ENCODE data around the gene MOSMO. TPM values are rescaled to one million over a fixed set of nuclear protein-coding genes. Genes with fewer than 3 reads are reported as not detected.

The MOSMO gene
- total and polyA plus RNA-seq, 2 of the 13 experiments (the other 11 are each of a cell fraction or from before 2014, with no cell fraction given), result 26.7 to 32.6 TPM

DNA sequence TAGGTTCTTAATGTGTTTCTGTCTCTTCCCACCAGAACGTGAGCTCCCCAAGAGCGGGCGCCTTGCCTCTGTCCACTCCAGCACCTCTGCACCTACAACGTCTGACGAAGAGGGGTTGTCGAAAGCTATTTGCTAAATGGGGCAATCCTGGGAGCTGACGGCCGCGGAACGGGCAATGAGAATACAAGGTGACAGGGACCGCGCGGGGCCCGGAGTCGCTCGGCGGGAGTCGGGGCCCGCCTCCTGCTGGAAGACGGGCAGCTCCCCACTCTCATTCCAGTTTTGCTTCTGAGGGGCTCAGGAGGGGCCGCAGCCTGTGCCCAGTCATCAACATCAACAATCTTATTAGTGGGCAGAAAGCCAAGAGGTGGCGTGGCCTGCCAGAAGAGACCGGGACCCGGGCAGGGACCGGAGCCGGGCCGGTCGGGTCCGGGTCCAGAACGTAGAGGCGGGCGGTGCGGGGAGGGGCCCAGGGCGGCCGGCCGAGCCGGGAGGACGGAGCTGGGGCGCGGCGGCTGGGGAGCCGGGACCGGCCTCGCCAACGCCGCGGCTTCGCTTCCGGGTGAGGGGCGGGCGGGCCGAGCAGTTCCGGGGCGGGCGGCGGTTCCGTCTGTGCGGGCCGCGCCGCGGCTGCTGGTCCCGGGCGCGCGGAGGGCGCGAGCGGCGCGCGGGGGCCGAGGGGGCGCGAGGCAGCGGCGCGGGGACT lies at the start of gene MOSMO (continued):
- TF ChIP-seq, protein P1, sequence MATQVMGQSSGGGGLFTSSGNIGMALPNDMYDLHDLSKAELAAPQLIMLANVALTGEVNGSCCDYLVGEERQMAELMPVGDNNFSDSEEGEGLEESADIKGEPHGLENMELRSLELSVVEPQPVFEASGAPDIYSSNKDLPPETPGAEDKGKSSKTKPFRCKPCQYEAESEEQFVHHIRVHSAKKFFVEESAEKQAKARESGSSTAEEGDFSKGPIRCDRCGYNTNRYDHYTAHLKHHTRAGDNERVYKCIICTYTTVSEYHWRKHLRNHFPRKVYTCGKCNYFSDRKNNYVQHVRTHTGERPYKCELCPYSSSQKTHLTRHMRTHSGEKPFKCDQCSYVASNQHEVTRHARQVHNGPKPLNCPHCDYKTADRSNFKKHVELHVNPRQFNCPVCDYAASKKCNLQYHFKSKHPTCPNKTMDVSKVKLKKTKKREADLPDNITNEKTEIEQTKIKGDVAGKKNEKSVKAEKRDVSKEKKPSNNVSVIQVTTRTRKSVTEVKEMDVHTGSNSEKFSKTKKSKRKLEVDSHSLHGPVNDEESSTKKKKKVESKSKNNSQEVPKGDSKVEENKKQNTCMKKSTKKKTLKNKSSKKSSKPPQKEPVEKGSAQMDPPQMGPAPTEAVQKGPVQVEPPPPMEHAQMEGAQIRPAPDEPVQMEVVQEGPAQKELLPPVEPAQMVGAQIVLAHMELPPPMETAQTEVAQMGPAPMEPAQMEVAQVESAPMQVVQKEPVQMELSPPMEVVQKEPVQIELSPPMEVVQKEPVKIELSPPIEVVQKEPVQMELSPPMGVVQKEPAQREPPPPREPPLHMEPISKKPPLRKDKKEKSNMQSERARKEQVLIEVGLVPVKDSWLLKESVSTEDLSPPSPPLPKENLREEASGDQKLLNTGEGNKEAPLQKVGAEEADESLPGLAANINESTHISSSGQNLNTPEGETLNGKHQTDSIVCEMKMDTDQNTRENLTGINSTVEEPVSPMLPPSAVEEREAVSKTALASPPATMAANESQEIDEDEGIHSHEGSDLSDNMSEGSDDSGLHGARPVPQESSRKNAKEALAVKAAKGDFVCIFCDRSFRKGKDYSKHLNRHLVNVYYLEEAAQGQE (IDR thresholded peaks at IDR 0.05; ENCODE audit: borderline replicate concordance in 1 of 2, low read depth in 1 of 2, low read length in 2 of 2), result peak; percentile 44 to 90
- TF ChIP-seq ZNF431 (CRISPR knock-in tag; IDR thresholded peaks at IDR 0.05; ENCODE audit: borderline replicate concordance, low read depth) (peak; percentile 71; the same call in 1 of the 2 replicates), RAD21 (CRISPR knock-in tag; IDR thresholded peaks at IDR 0.05) (peak; percentile 62), PTBP1 (IDR thresholded peaks at IDR 0.05; ENCODE audit: low read depth, low read length, poor library complexity, severe bottlenecking) (peak; percentile 96), ETV6 (CRISPR knock-in tag; conservative IDR thresholded peaks at IDR 0.05) (peak; percentile 60; the same call in 1 of the 2 replicates), PHB2 (IDR thresholded peaks at IDR 0.05; ENCODE audit: partially characterized antibody) (no peak), HOXA9 (CRISPR knock-in tag; IDR thresholded peaks at IDR 0.05; ENCODE audit: borderline replicate concordance) (no peak), ATF1 (CRISPR knock-in tag; IDR thresholded peaks at IDR 0.05) (no peak), ZNF10 (CRISPR knock-in tag; IDR thresholded peaks at IDR 0.05; ENCODE audit: borderline replicate concordance, low read depth) (no peak), ZNF335 (CRISPR knock-in tag; IDR thresholded peaks at IDR 0.05) (peak; percentile 51; the same call in 1 of the 2 replicates), CBFB (CRISPR knock-in tag; IDR thresholded peaks at IDR 0.05) (peak; percentile 55), ZNF768 (CRISPR knock-in tag; IDR thresholded peaks at IDR 0.05) (peak; percentile 65; the same call in 1 of the 2 replicates), ZFP62 (CRISPR knock-in tag; IDR thresholded peaks at IDR 0.05) (no peak), ZNF430 (CRISPR knock-in tag; IDR thresholded peaks at IDR 0.05) (peak; percentile 60), ZNF7 (CRISPR knock-in tag; IDR thresholded peaks at IDR 0.05) (no peak), ZMAT3 (CRISPR knock-in tag; conservative IDR thresholded peaks at IDR 0.05) (peak; percentile 53)
- TF ChIP-seq, protein P2, sequence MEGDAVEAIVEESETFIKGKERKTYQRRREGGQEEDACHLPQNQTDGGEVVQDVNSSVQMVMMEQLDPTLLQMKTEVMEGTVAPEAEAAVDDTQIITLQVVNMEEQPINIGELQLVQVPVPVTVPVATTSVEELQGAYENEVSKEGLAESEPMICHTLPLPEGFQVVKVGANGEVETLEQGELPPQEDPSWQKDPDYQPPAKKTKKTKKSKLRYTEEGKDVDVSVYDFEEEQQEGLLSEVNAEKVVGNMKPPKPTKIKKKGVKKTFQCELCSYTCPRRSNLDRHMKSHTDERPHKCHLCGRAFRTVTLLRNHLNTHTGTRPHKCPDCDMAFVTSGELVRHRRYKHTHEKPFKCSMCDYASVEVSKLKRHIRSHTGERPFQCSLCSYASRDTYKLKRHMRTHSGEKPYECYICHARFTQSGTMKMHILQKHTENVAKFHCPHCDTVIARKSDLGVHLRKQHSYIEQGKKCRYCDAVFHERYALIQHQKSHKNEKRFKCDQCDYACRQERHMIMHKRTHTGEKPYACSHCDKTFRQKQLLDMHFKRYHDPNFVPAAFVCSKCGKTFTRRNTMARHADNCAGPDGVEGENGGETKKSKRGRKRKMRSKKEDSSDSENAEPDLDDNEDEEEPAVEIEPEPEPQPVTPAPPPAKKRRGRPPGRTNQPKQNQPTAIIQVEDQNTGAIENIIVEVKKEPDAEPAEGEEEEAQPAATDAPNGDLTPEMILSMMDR (CRISPR knock-in tag; IDR thresholded peaks at IDR 0.05), result peak; percentile 46
- TF ChIP-seq, protein P3, sequence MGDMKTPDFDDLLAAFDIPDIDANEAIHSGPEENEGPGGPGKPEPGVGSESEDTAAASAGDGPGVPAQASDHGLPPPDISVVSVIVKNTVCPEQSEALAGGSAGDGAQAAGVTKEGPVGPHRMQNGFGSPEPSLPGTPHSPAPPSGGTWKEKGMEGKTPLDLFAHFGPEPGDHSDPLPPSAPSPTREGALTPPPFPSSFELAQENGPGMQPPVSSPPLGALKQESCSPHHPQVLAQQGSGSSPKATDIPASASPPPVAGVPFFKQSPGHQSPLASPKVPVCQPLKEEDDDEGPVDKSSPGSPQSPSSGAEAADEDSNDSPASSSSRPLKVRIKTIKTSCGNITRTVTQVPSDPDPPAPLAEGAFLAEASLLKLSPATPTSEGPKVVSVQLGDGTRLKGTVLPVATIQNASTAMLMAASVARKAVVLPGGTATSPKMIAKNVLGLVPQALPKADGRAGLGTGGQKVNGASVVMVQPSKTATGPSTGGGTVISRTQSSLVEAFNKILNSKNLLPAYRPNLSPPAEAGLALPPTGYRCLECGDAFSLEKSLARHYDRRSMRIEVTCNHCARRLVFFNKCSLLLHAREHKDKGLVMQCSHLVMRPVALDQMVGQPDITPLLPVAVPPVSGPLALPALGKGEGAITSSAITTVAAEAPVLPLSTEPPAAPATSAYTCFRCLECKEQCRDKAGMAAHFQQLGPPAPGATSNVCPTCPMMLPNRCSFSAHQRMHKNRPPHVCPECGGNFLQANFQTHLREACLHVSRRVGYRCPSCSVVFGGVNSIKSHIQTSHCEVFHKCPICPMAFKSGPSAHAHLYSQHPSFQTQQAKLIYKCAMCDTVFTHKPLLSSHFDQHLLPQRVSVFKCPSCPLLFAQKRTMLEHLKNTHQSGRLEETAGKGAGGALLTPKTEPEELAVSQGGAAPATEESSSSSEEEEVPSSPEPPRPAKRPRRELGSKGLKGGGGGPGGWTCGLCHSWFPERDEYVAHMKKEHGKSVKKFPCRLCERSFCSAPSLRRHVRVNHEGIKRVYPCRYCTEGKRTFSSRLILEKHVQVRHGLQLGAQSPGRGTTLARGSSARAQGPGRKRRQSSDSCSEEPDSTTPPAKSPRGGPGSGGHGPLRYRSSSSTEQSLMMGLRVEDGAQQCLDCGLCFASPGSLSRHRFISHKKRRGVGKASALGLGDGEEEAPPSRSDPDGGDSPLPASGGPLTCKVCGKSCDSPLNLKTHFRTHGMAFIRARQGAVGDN (CRISPR knock-in tag; IDR thresholded peaks at IDR 0.05), result peak; percentile 79
- TF ChIP-seq, protein P4, sequence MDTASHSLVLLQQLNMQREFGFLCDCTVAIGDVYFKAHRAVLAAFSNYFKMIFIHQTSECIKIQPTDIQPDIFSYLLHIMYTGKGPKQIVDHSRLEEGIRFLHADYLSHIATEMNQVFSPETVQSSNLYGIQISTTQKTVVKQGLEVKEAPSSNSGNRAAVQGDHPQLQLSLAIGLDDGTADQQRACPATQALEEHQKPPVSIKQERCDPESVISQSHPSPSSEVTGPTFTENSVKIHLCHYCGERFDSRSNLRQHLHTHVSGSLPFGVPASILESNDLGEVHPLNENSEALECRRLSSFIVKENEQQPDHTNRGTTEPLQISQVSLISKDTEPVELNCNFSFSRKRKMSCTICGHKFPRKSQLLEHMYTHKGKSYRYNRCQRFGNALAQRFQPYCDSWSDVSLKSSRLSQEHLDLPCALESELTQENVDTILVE (CRISPR knock-in tag; IDR thresholded peaks at IDR 0.05), result peak; percentile 88

Measured in HepG2 (cell line).